Ascending aorta (tissue), 2 donors: ENCODE measurements around the gene TPPP. TPM values are rescaled to one million over a fixed set of nuclear protein-coding genes. Genes with fewer than 3 reads are reported as not detected.
"Not testable (repeated sequence)": the region's sequence is repeated elsewhere in the genome, so short reads cannot be mapped to it uniquely, and the experiment has no call there.

ENCODE experiments used
- DNase-seq, 2 donors: peaks; one replicate each; pipeline ENCODE4 v3.0.0-alpha.2; 2019; ENCODE audit warnings: low spot score in 2 of 2
- H3K27ac ChIP-seq, 2 donors: fragments of 200-600 bp; sonication (generic); one replicate each; pipeline ENCODE4 v1.5.1; 2016 to 2017; ENCODE audit warnings: mild to moderate bottlenecking in 1 of 2
- H3K27me3 ChIP-seq: fragments of 200-600 bp; sonication (generic); one replicate; pipeline ENCODE4 v1.5.1; 2017
- H3K36me3 ChIP-seq, 2 donors: fragments of 200-600 bp; sonication (generic); one replicate each; pipeline ENCODE4 v1.5.1; 2016
- H3K4me1 ChIP-seq, 2 donors: fragments of 200-600 bp; sonication (generic); one replicate each; pipeline ENCODE4 v1.5.1; 2016 to 2017; ENCODE audit warnings: mild to moderate bottlenecking in 1 of 2
- H3K4me3 ChIP-seq, 2 donors: fragments of 200-600 bp; sonication (generic); one replicate each; pipeline ENCODE4 v1.5.1; 2016 to 2017; ENCODE audit warnings: mild to moderate bottlenecking in 1 of 2
- H3K9me3 ChIP-seq, 2 donors: fragments of 200-600 bp; sonication (generic); one replicate each; pipeline ENCODE4 v1.5.1; 2016
- intact Hi-C: fragments of 100-400 bp; cut with DNase I; formaldehyde crosslinking; loops from one replicate; pipeline ENCODE4 v1.15.1; 2023
- total RNA-seq: library from RNA; depleted of rRNA; stranded (reverse); fragments of >200 nt; gene quantifications from one replicate; pipeline ENCODE4 v1.1.0, GENCODE V29; 2016
- TF ChIP-seq, protein P1 (sequence below), 3 experiments: fragments of 200-600 bp in 2 of 3; fragments of 450-650 bp in 1 of 3; sonication (generic) in 2 of 3; IDR thresholded peaks; one replicate each; pipeline ENCODE4 v1.5.1; 2016 to 2019; ENCODE audit warnings: antibody characterized with exemption in 3 of 3, mild to moderate bottlenecking in 1 of 3, moderate library complexity in 1 of 3

Gene TPPP
- total RNA-seq, 1 donor from 2014 or later, result 13.8 TPM

DNA sequence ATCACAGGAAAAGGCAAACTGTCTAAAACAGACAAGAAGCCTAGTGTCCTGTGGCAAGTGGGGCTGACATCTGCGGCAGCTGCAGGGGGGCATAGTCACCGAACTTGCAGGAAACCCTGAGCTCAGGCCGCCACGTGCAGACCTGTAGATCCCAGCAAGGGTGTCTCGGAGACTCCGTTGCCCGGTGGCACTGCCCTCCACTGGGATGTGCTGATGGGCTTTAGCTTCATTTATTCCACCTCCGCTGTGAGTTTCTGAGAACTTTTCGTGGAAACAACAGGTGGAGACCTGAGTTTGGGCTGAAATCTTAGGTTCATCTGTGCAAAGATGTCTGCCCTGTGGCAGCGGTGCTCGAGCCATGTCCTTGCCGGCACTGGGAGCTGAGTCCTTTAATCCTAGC is 59.0 kb downstream of the TPPP start:
- H3K27me3 ChIP-seq, result no peaks in the 10 kb centered on the region
- no peaks in the 10 kb centered on the region for H3K4me1 ChIP-seq
- peaks cover 7 to 27% of the 10 kb centered on the region in 2 donors for H3K36me3 ChIP-seq
- TF ChIP-seq, protein P1, sequence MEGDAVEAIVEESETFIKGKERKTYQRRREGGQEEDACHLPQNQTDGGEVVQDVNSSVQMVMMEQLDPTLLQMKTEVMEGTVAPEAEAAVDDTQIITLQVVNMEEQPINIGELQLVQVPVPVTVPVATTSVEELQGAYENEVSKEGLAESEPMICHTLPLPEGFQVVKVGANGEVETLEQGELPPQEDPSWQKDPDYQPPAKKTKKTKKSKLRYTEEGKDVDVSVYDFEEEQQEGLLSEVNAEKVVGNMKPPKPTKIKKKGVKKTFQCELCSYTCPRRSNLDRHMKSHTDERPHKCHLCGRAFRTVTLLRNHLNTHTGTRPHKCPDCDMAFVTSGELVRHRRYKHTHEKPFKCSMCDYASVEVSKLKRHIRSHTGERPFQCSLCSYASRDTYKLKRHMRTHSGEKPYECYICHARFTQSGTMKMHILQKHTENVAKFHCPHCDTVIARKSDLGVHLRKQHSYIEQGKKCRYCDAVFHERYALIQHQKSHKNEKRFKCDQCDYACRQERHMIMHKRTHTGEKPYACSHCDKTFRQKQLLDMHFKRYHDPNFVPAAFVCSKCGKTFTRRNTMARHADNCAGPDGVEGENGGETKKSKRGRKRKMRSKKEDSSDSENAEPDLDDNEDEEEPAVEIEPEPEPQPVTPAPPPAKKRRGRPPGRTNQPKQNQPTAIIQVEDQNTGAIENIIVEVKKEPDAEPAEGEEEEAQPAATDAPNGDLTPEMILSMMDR (IDR thresholded peaks at IDR 0.05), result no peak
- H3K9me3 ChIP-seq, result no peaks in the 10 kb centered on the region
- no peak overlapping the region for H3K27ac ChIP-seq
- intact Hi-C loops, result no loop called here
- no peak for DNase-seq
- H3K4me3 ChIP-seq, result no peak overlapping the region

DNA sequence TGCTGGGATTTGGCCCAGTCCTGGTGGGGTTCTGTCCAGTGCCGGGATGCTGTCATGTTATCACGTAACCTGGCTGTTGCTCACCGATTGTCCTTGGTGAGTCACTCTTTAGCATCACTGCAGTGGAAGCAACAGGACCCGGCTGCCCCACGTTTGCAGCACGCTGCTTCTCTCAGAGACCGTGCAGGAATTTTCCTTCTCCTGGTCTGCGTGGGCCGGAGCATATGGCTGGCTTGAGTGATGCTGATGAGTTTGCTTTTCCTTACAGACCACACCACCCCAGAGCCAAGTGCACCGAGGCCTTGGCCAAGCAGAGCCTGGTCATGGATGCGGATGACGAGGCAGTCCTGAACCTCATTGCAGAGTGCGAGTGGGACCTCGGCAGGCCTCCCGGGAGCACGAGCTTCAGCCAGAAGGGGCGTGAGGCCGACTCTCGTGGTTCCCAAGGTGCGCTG is 59.6 kb downstream of the TPPP start:
- peaks cover 7 to 28% of the 10 kb centered on the region in 2 donors for H3K36me3 ChIP-seq
- TF ChIP-seq, protein P1 (IDR thresholded peaks at IDR 0.05), result no peak
- no peak overlapping the region for H3K4me3 ChIP-seq
- H3K4me1 ChIP-seq, result no peaks in the 10 kb centered on the region
- H3K27ac ChIP-seq, result no peak overlapping the region
- intact Hi-C loops, result no loop called here
- no peak for DNase-seq
- H3K9me3 ChIP-seq, result no peaks in the 10 kb centered on the region
- no peaks in the 10 kb centered on the region for H3K27me3 ChIP-seq

DNA sequence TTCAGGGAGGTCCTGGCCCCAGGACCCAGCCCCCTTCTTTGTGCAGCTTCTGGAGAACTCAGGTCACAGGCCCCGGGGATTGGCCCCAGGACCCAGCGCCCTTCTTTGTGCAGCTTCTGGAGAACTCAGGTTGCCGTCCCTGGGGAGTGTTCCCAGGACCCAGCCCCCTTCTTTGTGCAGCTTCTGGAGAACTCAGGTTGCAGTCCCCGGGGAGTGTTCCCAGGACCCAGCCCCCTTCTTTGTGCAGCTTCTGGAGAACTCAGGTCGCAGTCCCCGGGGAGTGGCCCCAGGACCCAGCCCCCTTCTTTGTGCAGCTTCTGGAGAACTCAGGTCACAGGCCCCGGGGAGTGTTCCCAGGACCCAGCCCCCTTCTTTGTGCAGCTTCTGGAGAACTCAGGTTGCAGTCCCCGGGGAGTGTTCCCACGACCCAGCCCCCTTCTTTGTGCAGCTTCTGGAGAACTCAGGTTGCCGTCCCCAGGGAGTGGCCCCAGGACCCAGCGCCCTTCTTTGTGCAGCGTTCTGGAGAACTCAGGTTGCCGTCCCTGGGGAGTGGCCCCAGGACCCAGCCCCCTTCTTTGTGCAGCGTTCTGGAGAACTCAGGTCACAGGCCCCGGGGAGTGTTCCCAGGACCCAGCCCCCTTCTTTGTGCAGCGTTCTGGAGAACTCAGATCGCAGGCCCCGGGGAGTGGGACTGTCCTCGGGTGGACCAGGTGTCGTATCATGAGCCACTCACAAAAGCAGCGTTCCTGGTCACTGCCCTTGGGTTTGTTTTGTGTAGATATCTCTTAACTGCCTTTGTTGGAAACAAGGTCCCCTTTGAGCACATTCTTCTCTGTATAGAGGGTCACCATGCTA is 64.6 kb downstream of the TPPP start:
- H3K9me3 ChIP-seq, H3K4me3 ChIP-seq, H3K27ac ChIP-seq, DNase-seq, intact Hi-C loops, H3K36me3 ChIP-seq, H3K27me3 ChIP-seq, H3K4me1 ChIP-seq: not testable (repeated sequence)

DNA sequence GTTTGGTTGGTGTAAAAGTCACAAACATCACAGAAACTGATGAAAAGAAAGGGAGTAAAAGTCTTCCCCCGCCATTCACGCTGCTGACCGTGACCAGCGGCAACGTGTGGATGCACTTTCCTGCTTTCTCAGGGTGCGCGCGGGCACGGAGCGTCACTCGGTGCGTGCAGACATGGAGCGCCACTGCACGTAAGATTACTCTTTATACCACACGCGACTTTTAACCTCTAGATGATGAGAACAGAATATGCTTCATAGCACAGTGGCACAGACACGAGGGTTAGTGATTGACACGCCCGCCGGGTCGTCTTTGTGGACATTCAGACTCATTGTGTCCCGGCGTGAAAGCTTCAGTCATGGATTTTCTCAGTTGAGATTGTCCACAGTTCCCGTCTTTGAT is 65.3 kb downstream of the TPPP start:
- Histone ChIP-seq H3K4me3 (no peak overlapping the region), H3K4me1 (no peaks in the 10 kb centered on the region), H3K9me3 (no peaks in the 10 kb centered on the region), H3K36me3 (peaks cover 3 to 7% of the 10 kb centered on the region in 2 donors), H3K27ac (no peak overlapping the region), H3K27me3 (no peaks in the 10 kb centered on the region)
- DNase-seq, result no peak
- TF ChIP-seq, protein P1 (IDR thresholded peaks at IDR 0.05), result no peak
- intact Hi-C loops, result no loop called here

DNA sequence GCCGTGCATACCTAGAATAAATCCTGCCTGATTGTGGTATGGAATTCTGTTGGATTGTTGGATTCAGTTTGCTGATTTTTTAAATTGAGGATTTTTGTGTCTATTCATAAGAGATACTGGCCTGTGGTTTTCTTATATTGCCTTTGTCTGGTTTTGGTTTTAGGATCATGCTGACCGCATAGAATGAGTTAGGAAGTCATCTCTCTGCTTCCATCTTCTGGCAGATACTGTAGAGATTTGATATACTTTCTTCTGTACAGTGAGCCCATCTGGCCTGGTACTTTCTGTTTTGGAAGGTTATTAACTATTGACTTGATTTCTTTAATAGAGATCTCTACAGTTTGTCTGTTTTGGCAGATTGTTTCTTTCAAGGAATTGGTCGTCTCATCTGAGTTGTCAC is 66.3 kb downstream of the TPPP start:
- Histone ChIP-seq H3K9me3 (no peaks in the 10 kb centered on the region), H3K27ac (no peak overlapping the region), H3K27me3 (no peaks in the 10 kb centered on the region), H3K4me3 (no peak overlapping the region), H3K4me1 (no peaks in the 10 kb centered on the region), H3K36me3 (peaks cover 3 to 7% of the 10 kb centered on the region in 2 donors)
- intact Hi-C loops, result no loop called here
- TF ChIP-seq, protein P1 (IDR thresholded peaks at IDR 0.05), result no peak
- DNase-seq, result no peak

DNA sequence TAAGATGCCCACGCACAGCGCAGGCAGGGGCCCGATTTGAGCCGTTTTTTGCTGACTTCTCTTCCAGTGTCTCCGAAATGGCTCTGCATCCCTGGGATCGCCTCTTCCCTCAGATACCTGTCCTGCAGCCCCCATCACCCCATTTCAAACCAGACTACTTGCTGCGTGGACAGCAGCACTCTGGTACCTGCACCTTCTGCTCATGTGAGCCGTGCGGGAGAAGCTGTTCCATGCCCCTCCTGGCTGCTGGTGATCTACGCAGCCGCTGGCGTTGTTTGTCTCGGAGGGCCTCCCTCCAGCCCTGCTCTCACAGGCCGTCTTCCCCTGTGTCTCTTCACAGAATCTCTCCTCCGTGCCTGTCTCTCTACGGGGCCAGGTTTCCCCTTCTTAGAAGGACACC is 67.6 kb downstream of the TPPP start:
- TF ChIP-seq, protein P1 (IDR thresholded peaks at IDR 0.05), result no peak

More for the DNA sequence above, 67.6 kb downstream of the TPPP start:
- H3K27me3 ChIP-seq, result no peaks in the 10 kb centered on the region
- no peak overlapping the region for H3K4me3 ChIP-seq
- H3K4me1 ChIP-seq, result no peaks in the 10 kb centered on the region
- no peaks in the 10 kb centered on the region for H3K9me3 ChIP-seq
- H3K36me3 ChIP-seq, result peaks cover 10 to 11% of the 10 kb centered on the region in 2 donors
- DNase-seq, result no peak
- intact Hi-C loops, result no loop called here
- H3K27ac ChIP-seq, result no peak overlapping the region
